Measurements from ENCODE around the gene PARD3.

DNA sequence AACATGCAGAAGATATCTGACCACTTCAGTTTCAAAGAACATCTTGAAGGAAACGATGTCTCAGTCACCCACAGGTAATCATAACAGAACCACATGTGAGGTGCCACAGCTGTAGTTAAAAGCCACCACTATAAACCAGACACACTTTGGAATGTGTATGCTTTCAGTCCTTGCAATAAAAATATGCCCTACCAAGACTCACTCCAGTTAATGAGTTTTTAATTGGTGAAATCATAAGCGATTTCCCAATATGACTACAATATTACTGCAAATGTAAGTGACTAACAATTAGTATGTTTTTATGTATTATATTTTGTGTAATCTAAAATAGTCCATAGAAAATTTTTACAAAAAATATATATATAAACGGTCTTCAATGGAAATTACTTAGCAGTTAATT lies 428.2 kb downstream of the PARD3 start:
- TF ChIP-seq, protein P1, sequence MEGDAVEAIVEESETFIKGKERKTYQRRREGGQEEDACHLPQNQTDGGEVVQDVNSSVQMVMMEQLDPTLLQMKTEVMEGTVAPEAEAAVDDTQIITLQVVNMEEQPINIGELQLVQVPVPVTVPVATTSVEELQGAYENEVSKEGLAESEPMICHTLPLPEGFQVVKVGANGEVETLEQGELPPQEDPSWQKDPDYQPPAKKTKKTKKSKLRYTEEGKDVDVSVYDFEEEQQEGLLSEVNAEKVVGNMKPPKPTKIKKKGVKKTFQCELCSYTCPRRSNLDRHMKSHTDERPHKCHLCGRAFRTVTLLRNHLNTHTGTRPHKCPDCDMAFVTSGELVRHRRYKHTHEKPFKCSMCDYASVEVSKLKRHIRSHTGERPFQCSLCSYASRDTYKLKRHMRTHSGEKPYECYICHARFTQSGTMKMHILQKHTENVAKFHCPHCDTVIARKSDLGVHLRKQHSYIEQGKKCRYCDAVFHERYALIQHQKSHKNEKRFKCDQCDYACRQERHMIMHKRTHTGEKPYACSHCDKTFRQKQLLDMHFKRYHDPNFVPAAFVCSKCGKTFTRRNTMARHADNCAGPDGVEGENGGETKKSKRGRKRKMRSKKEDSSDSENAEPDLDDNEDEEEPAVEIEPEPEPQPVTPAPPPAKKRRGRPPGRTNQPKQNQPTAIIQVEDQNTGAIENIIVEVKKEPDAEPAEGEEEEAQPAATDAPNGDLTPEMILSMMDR (IDR thresholded peaks at IDR 0.05; ENCODE audit: borderline replicate concordance, extremely low read depth, low read length, poor library complexity, severe bottlenecking), result no peak
- TF ChIP-seq EZH2 (IDR thresholded peaks at IDR 0.05; ENCODE audit: borderline replicate concordance, low read depth, low read length, severe bottlenecking), result no peak
